Activated CD4-positive, alpha-beta T cell treated with anti-CD3 and anti-CD28 coated beads for 24 hours (primary cell): ENCODE results near the gene MOK.
"Not testable (repeated sequence)": the region's sequence is repeated elsewhere in the genome, so short reads cannot be mapped to it uniquely, and the experiment has no call there.

Source experiments
- DNase-seq, 2 donors: peaks; one replicate each; pipeline ENCODE4 v3.0.0-alpha.2; 2020; ENCODE audit warnings: low read depth in 2 of 2

Gene MOK

DNA sequence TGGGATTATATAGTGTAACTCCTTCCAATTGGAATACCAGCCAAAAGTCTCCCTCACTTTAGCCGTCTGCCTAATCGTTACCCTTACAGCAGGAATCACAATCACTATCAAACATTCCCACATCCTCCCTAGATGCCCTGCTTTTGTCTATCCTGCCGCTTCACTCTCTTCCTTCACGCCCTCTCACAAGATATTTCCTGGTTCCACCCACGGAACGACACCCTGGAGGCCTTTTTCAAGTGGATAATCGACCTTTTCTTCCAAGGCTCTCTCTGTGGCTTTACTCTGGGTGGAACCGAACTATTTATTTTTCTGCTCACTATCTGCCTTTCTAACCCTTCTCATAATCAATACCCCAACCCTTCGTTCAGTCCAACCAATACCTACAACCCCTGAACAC is 58.9 kb downstream of the MOK start:
- DNase-seq, result no peak

- DNase-seq, result not testable (repeated sequence)
Measured at GRCh38 chr14:102243795-102244194, 61.2 kb downstream of the MOK start.

DNA sequence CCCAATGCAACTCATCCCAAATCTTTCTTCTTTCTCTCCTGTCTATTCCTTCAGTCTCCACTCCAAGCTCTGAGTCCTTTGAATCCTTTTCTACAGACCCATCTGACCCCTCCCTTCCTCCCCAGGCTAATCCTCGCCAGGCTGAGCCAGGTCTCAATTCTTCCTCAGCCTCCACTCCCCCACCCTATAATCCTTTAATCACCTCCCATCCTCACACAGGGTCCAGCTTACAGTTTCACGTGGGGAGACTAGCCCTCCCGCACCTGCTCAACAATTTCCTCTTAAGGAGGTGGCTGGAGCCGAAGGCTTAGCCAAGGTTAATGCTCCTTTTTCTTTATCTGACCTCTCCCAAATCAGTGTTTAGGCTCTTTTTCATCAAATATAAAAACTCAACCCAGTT is 63.8 kb downstream of the MOK start:
- DNase-seq, result no peak

DNA sequence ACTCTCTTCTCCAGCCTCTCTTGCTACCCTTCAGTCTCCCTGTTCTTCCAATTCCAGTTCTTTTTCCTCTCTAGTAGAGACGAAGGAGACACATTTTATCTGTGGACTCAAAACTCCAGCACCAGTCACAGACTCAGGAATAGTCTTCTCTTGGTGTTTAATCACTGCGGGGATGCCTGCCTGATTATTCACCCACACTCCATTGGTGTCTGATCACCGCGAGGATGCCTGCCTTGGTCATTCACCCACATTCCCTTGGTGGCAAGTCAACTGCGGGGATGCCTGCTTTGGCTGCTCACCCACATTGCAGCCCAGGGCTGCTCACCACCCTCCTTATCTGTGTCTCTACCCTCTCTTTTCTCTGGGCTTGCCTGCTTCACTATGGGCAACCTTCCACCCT is 64.5 kb downstream of the MOK start:
- not testable (repeated sequence) for DNase-seq

DNA sequence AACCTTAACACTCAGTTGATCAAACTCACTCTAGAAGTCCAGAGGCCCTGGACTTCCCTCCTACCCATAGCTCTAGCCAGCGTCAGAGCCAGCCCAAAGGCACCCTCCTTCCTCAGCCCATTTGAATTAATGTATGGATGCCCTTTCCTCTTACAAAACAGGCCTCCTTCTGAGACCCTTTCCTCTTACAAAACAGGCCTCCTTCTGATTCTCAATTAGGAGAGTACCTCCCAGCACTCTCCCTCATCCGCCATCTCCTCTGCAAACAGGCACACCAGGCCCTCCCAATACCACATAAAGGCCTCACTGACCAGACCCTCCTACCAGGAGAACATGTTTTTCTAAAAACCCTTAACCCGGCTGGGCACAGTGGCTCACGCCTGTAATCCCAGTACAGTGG is 65.7 kb downstream of the MOK start:
- no peak for DNase-seq

- DNase-seq, result no peak
Measured at GRCh38 chr14:102238766-102239165, 66.2 kb downstream of the MOK start.

- no peak for DNase-seq
Measured at GRCh38 chr14:102238131-102238530, 66.8 kb downstream of the MOK start.

DNA sequence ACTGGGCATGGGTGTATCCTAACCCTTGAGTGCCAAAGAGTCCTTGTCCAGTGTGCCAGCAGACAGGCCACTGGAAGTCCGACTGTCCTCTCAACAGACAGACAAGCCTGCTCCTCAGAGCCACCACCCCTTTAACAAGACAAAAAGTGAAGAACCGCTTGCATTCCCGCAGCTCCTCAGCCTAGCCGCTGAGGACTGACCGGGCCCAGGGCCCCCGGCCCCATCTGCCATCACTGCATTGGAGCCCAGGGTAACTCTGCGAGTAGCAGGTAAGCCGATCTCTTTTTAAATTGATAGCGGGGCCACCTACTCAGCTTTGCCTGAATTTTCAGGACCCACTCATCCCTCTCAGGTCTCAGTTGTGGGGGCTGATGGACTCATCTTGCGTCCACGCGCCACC is 68.9 kb downstream of the MOK start:
- no peak for DNase-seq

DNA sequence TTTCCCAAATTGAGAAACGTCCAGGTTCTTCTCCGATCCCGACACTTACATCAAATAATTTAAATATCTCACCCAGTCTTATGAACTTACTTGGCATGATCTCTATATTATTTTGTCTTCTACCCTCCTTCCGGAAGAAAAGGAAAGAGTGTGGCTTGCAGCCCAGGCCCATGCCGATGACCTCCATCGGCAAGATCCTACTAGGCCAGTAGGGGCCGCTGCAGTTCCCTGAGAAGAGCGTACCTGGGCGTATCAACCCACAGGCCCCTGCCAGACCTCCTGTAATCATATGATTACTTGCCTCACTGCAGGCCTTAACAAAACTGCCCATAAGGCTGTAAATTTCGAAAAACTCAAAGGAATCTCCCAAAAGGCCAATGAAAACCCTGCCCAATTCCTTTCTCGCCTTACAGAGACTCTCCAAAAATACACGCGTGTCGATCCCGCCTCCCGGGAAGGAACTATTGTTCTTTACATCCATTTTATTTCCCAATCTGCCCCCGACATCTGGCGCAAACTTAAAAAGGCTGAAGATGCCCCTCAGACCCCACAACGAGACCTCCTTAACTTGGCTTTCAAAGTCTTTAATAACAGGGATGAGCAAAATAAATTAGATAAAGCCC is 69.6 kb downstream of the MOK start:
- DNase-seq, result peak; percentile 67 to 77

GRCh38 chr14:102234331-102235264 is 70.4 kb downstream of the MOK start:
- no peak for DNase-seq

DNA sequence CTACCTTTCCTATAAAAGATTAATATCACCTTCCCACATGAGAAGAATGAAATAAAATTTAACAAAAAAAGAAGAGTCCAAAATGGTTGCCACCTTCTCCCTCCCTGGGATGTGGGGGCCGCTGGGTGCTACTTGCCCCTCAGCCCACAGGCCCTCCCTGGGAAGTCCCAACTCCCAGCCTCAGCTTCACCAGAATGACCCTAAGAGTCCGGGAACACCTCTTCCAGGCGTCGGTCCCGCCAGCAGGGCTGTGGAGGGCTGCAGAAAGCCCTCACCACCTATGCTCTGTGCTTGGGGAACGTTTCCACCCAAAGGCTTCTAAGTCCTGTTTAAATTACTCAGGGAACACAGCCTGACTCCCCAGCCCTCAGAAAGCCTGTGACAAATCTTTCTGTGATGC is 71.9 kb downstream of the MOK start:
- DNase-seq, result no peak

DNA sequence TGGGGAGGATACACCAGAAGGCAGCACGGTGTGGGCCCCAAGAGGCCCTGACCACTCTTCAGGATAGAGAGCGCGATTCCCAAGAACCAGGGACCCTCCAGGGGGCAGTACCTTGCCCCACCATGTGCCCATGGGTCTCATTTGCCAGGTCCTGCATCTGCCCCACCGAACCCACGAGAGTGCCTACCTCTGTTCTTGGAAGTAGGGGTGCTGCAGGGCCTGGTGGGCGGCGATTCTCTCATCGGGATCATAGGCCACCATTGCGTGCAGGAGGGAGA is 72.7 kb downstream of the MOK start:
- DNase-seq, result no peak

GRCh38 chr14:102231476-102232347 is 73.3 kb downstream of the MOK start:
- no peak for DNase-seq

DNA sequence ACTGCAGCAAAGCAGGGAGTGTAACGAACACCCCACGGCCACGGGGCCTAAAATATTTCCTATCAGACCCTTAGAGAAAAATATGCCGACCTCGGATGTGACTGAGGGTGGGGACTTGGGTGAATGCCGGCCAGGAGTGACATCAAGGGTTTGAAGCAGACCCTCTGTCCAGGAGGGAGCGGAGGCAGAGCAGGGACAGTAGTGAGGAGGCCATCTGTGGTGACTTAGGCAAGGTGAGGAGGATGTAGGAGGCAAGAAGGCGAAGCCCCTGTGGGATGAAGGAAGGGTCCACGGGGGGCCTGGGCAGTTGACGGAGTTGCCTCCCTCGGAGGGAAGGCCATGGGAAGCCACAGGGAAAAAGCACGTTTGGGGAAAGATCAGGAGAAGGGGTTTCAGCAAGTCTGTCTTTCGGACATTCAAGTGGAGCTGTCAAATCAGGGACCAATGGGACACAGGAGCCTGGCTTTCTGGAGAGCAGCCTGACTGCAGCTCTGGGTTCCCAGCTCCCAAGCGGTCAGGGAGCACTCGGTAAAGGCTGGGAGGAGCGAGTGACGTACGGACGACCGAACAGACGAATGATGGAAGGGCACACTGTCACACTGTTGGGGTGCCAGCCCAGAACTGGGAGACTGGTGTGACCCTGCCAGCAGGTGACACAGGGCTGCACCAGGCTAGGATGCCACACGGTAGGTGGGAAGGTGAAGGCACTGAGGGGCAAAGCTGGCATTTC is 74.3 kb downstream of the MOK start:
- DNase-seq, result no peak

GRCh38 chr14:102229739-102230092 is 75.2 kb downstream of the MOK start:
- no peak for DNase-seq

- no peak for DNase-seq
Measured at GRCh38 chr14:102229071-102229738, 75.8 kb downstream of the MOK start.

GRCh38 chr14:102227184-102227964 is 77.6 kb downstream of the MOK start:
- no peak for DNase-seq

- DNase-seq, result no peak
Measured at GRCh38 chr14:102226356-102227125, 78.4 kb downstream of the MOK start.

DNA sequence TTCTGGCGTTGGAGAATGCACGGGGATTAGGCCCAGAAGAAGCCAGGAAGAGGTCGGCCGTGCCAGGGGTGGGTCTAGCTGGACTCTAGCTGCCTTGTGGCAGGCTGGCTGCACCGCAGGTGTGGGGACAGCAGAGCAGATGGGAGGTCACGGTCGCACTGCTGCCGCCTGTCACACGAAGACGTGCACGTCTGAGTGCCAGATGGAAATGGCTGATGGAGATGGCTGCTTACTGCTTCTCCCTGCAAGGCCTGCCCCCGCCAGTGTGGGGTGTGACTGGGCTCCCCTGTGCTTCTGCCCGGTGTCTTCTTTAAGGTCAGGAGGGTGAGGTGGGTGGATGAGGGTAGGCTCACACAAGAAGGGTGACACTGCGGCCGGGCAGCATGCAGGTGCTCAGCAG is 79.0 kb downstream of the MOK start:
- no peak for DNase-seq

DNA sequence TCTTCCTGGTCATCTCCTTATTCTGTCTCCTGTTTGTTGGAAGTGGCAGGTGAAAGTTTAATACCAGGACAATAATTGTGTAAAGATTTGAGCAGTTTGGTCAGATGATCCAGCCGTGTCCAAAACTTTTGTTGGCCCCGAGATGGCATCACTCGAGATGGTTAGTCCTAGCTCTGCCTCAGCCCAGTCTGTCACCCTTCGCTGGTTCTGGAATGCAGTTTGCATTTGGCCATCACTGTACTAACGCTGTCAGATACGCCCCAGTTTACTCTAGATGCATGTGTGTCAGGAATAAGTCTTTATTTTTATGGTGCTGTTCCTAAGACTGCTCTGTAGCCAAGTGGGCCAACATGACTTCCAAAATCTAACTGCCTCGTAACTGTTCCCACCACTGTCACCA is 79.6 kb downstream of the MOK start:
- DNase-seq, result no peak
